GM21381 (cell line): ENCODE data around the gene GLCE.

Experiments
- ATAC-seq: cut with Tn5 transposase; IDR thresholded peaks from one replicate; pipeline ENCODE4 v1.9.1; 2021; ENCODE audit warnings: mild to moderate bottlenecking, moderate library complexity; ENCODE audit not compliant: unreplicated experiment

Gene GLCE

DNA sequence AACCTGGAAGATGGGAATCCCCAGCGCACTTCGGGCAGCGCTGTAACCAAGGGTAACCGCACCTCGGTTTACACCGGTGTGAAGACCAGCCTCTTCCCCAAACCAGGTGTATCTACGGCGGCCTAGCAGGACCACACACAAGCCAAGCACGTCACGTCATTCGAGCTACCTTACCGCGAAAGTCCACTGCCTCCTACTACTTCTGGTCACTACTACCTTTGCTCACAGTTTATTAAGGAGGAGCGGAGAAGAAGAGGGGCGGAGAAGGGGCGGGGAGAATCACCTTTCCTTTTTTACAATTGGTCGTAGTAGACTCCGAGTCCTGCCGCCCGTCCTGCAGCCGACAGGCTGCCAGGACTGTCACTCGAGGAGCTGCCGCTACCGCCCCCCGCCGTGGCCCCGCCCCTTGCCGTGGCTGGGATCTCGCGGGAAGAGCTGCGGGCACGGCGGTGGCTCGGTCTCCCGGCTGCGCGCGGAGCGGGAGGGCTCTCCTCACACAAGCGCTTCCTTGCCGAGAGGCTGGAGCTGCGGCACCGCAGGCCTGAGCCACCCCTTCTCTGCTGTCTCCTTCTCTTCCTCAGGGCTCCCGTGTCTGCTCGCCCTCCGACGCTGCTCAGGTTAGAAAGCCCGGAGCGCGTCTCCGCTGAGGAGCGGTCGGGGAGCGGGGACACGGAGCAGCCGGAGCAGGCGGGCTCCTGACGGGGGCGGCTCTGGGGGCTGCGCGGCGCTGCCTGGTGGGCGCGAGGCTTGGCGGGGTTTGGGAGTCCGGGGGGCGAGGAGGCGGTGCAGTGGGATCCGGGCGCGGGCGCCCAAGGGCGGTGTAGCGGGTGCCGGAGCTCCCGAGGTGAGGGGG, at the start of gene GLCE:
Gene GLCE, plus strand, starts transcription at position 495 of the 853 bp plus-strand sequence. CDS start 95,172 bp downstream, outside the sequence.
- peak; percentile 93 for ATAC-seq

DNA sequence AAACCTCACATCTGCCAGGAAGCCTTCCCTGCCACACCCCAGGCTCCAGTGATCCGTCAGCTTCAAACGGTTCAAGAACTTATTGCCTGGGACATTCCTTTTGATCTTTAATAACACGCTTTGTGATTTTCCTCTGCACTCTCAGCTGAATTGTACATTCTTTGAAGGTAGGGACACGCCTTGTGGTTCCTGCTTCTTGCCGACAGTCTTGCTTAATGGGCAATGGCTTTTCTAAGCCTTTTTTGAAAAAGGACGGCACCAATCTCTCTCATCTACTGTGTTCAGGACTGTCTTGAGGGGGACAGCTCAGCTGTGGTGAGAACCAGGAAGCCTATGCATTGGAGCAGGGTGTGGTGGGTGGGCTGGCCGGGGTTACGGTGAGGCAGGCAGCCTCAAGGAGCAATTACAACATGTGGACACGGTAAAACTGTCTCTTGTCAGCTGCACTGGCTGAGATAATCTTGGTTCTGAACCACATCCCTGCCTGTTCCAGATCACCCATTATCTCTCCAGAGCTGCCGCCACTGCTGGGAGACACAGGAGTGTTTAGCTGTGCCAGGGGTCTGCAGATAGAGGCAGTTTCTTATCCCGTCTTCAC, 46.0 kb upstream of the GLCE start:
- no peak for ATAC-seq

DNA sequence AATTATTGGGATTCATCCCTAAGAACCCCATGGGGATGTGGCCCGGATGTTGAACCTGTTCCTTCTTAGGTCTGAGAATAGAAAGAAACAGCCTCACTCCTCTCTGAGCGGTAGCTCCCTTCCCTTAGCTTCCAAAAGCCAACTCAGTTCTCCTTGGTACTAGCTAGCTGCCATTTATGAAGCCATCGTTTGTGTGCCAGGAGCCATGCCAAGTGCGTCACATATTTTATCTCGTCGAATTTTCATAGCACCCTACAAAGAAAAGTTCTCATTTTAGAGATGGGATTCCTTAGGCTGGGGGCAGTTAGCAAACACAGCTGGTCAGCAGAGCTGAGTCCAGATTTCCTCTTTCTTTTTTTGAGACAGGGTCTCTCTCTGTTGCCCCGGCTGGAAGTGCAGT, 45.4 kb upstream of the GLCE start:
- ATAC-seq: no peak

DNA sequence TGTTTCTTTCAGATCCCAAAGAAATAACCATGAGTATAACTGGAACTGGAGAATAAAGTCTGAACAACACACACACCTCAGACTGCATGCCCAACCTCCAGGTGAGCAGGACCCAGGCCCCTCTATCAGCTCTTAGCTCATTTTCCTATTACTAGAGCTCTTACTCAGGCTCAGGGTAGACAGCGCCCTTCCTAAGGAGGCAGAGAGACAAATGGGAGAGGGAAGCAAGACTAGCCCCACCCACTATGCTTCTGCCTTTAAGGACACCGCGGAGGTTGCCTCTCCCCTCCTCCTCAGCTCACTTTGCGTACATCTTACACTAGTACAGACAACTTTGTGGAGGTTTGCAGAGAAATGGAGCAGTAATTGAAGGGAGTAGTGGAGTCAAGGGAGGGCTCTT, 44.0 kb upstream of the GLCE start:
- ATAC-seq: no peak

DNA sequence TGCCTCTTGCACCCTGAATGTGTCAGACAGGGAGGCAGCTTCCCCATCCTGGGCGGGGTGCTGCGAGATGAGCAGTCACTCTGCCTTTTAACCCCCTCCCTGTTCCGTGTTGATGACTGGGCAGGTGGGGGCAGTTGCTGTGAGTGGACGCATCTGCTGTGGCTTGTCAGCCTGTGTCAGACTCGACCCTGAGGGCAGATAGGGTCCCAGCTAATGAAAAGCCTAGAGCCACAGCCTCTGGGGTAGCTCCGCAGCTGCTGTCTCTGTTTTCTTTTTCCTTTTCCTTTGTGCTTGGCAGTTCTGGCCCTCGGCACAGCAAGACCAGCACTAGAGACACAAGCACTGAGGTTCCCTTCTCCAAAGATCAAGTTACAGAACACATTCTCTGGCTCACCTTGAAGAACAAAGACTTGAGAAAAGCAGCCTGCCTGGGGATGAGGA, 43.0 kb upstream of the GLCE start:
- no peak for ATAC-seq

DNA sequence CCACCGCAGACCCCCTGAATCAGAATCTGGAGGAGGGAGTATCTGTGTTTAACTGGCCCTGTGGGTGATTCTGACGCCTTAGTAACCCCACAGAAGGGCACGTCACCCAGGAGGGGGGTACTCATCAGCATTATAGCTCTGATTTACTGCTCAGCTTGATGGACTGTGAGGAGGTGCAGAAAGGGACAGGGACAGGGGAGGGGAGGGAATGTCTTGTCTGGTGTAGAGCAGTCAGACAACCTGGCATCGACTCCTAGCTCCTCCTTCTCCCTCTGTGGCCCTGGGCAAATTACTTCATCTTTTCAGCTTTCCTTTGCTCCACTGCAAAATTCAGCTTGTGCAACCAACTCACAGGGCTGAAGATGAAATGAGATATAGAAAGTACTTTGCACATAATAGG, 42.3 kb upstream of the GLCE start:
- no peak for ATAC-seq

DNA sequence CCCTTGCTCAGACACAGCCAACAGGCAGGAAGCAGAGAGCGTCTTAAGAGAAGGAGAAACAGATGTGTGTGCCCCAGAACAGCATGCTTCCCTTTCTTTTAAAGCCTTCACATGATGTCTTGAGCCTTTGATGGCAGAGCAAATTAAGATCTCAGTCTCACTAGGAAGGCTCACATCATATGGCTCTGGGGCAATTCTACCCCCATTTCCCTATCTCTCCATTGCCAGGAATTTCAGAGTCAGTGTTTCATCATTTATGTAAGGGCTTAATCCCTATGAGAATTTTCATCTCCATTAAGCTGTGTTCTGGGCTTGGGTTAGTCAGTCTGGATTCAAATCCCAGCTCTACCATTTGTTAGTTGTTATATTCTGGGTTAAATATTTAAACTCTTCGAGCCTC, 41.4 kb upstream of the GLCE start:
- no peak for ATAC-seq

DNA sequence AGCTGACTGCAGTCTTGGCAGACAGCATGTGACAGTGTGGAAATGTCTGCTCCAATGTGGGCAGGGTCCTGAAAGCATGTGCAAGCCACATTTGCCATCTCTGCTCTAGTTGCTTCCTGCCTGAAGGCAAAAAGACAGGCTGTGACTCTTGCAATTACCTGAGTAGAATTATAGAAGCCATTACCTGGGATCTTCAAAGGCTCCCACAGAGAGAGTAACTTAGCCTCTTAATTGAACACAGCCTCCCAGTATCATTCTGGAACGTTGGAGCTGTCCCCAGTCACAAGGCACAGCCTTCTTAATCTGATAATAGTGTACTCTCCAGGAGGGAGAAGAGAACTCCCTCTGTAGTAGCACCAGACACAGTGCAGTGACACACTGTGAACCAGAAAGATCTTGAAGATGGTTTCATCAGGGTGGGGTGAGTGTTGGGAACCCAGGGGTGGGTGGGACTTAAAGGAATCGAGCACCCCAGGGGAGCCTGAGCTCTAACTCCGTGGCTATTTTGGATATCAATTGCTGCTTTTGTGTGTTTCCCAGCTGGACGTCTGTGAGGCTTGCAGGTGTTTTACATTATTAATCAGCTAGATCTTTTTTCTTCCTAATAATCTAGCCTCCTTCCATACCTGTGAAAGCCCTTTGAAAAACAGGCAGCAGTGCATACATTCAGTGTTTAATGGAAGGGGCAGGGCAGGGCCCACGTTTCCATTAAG, 40.6 kb upstream of the GLCE start:
- no peak for ATAC-seq

DNA sequence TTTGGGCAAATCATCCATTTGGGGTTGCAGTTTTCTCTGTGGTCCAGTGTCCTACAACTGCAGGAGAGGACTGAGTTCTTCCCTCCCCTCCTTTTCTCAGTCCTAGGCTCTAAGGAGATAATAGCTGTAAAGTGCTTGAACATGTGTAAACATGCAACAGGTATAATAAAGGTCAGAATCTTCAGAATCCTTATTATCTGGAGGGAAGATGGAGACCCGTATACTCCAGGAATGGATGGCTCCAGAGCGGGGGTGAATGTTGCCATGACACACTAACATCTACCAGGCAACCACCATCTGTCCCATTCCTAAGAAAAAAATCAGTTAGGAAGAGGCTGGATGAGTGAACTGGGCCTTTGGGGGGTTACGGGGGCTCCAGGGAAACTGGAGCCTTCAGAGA, 39.7 kb upstream of the GLCE start:
- no peak for ATAC-seq

DNA sequence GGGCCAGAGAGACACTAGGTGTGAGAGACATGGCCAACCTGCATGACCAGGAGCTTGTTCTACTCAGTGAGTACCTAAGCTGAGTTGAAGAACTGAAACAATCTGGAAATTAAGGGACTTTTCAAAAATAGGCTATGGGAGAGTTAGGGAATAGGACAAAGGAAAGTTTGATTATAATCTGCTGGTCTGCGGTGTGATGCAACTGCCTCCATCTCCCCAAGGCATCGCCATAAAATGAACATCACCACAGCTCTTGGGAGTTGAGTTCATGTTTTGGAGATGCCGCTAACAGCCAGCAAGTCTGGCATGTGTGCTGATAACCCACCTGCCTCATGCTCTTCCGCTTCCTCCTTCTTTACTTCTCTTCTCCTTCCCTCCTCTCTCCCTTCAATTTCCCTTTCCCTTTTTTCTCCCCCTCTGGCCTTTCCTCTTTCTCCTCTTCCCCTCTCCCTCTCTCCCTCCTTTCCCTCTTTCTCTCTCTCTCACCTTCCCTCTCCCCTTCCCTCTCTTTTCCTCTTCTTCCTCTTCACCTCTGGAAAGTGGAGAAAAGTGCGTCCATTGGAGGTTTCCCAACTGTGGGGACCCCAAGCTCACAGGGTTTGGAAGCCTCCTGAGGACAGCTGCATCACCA, 39.1 kb upstream of the GLCE start:
- no peak for ATAC-seq

DNA sequence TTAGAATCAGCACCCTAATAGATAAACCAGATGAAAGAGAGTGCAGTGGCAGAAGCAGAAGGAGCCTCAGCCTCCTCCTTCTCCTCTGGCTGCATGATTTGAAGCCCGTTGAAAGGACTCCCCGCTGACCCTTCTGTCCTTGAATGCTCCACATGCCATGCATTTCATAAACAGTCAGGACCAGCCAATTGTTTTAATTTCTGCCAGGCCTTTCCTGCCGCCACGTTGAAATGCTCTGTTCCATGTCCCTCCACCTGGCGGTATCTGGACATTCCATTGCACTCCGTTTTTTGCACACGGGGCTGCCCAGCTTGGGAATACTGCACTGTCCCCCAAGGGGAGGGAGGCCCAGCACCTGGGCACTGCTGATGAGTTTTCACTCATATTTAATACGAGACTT, 35.2 kb upstream of the GLCE start:
- ATAC-seq: no peak

DNA sequence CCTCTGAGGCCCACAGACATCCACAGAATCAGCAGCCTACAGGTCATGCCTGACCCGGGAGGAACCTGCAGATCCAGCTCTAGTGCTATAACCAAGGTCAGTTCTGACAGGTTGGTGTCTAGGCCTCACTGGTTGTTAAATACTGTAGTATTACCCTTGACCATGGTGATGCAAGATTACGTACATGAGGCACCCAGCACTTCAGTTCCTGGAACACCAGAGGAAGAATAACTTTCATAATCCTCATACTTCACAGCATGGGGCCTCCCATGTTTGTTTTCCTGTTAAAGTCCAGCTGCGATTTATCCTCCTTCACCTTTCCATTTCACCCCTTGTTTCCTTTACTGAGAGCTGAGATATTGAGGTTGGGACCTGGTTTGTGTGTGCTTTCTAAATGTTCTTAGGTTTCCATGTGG, 34.4 kb upstream of the GLCE start:
- ATAC-seq: no peak

DNA sequence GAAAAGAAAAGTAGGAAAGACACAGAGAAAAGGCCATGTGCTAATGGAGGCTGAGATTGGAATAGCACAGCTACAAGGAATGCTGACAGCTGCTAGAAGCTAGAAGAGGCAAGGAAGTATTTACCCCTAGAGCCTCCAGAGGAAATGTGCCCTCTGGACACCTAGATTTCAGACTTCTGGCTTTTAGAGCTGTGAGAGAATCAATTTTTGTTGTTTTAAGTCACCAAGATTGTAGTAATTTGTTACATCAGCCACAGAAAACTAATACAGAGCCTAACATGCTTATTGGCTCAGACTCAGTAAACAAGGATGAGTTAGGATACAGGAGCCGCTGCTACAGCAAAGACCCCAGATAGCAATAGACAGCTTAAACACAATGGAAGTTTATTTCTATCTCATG, 33.1 kb upstream of the GLCE start:
- ATAC-seq: no peak

DNA sequence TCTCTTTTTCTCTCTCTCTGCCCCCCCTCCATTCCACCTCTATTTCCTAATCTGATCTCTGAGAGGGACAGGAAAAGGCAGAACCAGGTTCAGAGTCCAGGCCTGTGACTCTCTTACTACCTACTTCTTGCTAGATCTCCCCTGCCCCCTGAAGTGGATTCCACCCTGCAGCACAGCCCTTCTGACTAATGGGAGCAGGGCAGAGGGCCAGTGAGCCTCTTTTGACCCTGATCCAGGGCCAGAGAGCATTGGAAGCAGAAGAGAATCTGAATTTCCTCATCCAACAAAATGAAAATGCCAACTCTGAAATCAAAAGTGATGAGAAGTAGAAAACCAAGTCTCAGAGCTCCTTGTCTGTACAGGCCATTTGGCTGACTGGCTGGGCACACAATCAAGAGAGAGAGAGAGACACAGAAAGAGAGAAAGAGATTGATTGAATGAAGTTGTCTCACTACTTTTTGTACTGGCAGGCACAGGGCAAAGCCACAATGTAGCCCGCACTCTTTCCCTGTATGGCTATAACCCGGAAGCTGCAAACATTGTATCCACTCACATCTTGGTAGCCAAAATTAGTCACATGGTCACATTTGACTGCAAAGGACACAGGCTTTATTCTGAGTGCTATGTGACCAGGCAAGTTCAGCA, 31.6 kb upstream of the GLCE start:
- ATAC-seq: no peak

DNA sequence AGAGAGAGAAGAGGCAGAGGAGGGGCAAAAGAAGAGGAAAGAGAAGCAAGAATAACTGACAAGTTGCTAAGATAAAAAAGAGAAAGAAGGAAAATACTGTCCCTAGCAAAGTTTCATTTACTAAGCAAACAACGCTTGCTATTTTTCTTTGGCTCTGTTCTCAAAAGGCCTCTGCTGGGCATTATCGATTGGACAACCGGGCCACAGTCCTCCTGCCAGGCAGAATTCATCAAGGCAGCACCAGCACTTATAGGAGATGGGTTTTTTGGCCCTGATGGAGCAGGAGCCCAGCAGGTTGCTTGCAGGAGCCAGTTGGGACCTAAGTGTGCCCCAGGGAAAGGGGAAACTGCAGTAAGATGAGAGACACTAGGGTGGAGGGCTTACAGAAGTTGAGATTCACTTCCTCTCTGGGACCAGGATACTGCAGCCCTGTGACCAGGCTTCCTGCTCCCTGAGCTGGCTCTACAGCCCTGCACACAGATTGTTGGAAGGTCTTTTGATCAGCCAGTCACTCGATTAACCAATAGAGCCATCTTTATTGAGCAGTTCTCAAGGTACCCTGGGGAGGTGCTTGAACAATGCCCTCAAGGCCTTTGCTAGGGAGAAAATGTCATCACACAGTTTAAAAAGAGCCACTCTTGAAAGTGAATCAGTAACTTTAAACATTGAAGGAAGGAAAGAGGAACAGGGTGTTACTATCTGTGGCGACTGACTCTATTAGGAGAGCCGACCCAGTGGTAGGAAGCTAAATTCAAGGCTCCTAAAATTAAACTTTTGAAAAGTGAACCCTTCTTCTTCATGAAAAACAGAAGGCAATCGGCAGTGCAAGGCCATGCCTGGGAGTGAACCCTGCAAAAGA, 28.8 kb upstream of the GLCE start:
- no peak for ATAC-seq

DNA sequence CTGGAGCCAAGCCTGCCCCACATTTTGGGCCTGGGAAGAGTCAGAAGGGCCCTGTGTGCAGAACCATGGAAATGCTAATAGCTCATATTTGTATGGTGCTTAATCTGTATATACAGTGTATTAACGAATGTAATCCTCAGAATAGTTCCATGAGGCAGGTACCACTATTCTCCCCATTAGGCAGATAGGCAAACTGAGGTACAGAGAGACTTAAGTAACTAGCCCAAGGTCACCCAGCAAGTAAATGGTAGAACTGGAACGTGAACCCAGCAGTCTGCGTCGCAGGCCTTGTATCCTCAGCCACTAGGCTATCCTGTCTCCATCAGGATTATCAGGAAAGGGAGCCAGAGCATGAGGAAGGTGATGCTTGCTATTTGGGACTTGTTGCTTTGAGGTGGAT, 28.0 kb upstream of the GLCE start:
- ATAC-seq: no peak

DNA sequence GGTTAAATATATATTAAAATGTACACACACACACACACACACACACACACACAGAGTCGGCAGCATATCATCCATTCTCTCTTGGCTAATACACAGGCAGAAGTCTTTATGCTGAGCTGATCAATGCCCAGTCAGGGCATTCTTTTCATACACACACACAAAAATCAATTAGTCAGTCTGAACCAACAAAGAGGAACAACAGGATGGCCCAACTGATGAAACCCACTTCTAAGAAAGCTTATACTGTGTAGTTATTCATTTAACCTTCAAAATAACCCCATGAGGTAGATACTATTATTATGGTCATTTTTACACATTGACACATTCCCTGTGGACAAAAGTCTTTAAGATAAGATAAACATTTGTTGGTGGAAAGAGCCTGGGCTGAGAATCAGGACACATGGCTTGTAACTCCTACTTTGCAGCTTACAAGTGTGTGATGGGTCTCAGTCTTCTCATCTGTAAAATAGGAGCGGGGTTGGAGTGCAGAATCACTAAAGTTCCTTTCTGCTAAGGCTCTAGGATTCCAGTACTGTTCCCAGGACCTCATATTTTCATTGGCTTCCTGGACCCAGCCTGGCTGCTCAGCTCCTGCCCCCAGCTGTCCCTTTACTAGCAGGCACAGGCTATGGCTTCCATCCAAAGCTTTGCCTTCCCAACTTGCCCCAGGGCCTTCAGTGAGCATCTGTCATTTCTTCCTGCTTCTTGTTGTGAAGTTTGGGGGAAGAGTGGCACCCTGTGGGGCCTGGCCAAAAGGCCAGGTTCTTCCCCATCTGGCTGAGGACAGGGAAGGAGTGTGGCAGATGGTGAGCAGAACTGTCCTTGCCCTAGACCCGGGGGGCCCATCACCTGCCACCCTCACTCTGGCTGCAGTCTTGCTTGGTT, 27.2 kb upstream of the GLCE start:
- no peak for ATAC-seq

DNA sequence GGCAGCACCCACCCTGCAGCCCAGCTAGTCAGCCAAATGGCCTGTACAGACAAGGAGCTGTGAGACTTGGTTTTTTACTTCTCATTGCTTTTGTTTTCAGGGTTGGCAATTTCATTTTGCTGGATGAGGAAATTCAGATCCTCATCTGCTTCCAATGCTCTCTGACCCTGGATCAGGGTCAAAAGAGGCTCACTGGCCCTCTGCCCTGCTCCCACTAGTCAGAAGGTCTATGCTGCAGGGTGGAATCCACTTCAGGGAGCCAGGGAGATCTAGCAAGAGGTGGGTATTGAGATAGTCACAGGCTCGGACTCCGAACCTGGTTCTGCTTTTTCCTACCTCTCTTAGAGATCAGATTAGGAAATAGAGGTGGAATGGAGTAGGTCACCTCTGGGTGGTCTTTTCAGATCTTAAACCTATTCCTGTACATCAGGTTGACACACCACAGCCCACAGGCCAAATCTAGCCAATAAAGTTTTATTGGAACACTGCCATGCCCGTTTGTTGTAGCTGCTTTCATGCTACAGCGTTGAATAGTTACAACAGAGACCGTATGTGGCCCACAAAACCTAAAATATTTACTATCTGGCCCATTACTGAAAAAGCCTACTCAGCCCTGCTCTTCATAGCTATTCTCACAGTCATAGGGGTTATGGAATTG, 26.4 kb upstream of the GLCE start:
- no peak for ATAC-seq

DNA sequence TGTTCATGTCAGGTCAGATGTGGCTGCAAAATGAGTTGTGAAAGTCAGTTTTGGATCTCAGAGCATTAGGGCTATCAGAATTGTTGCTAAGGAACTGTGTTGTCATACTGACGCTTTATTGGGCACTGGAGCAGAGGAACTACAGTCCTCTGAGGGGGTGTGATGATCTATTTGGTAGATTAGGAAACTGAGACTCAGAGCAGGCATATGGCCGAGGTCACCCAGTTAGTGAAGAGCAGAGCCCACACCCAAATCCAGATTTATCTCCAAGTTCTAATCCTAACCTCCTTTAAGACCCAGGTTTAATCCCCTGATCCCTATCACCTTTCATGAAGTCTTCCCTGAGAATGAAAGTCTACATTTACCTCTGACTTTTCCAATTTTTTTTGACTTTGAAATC, 25.6 kb upstream of the GLCE start:
- no peak for ATAC-seq
